Activated CD4-positive, alpha-beta T cell treated with anti-CD3 and anti-CD28 coated beads, Interleukin-2, Interleukin-4, amounts not matched to agents 100 ng/mL and 50 ng/mL, durations not matched to agents 16 hours and 8 hours (primary cell): ENCODE measurements around the gene ZSCAN22.
A peak's percentile ranks its signal among the peaks of the same experiment; 100 is the strongest.
"Not testable (repeated sequence)": the region's sequence is repeated elsewhere in the genome, so short reads cannot be mapped to it uniquely, and the experiment has no call there.

ENCODE experiments used
- DNase-seq: peaks from one replicate; pipeline ENCODE4 v3.0.0-alpha.2; 2020; ENCODE audit warnings: low spot score

Gene ZSCAN22

DNA sequence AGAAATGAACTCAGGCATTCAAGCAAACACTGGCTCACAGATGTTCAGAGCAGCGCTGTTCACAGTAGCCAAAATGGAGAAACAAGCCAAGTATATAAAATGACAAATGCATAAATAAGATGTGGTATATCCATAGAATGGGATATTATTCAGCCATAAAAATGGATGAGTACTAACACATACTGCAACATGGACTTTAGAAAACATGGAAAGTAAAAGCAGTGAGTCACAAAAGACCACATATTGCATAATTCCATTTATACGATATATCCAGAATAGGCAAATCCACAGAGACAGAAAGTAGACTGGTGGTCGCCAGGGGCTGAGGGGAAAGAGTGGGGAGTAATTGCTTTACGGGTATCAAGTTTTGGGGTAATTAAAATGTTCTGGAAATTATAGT lies 47.4 kb downstream of the ZSCAN22 start:
- DNase-seq = no peak

DNA sequence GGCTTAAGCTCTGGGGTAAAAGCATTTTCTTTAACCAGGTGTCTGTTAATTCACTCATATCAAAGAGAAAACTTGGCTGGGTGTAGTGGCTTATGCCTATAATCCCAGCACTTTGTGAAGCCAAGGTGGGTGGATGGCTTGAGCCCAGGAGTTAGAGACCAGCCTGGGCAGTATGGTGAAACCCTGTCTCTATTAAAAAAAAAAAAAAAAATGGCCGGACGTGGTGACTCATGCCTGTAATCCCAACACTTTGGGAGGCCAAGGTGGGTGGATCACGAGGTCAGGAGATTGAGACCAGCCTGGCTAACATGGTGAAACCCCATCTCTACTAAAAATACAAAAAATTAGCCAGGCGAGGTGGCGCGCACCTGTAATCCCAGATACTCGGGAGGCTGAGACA lies 49.9 kb downstream of the ZSCAN22 start:
- not testable (repeated sequence) for DNase-seq

- no peak for DNase-seq
These were observed 52.5 kb downstream of the ZSCAN22 start for GRCh38 chr19:58379246-58379645.

DNA sequence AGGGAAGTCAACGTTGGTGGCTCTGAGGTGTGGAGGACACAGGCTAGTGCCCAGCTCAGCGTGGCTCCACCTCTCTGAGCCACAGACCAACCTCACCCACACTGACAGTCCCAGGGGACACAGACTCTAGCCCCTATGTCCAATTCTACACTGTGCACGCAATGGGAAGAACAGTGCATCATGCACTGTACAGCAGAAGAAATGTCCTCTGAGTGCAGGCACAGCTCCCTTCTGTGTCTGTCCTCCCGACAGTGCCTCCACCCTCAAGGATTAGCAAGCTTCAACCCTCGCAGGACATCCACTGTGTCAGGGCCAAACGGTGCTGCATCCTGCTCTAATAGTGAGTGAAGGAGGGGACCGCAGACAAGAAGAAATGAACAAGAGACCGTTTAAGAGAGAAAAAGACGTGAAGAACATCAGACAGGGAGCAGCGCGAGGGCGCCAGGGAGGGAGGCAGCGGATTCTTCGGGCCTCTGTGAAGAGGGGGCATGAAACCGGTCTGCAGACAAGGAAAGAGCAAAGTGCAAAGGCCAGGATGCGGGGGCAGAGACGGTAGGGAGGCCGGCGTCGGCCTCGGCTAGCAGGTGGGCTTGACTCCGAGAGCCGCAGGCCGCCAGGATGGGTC lies 53.4 kb downstream of the ZSCAN22 start:
- no peak for DNase-seq

GRCh38 chr19:58380662-58381459 lies 54.1 kb downstream of the ZSCAN22 start, which contains the start of gene ZNF837:
Gene ZNF837, minus strand, starts transcription at chr19:58381030. Its CDS starts 11,698 bp downstream, at chr19:58369332.
- peak; percentile 100 for DNase-seq

DNA sequence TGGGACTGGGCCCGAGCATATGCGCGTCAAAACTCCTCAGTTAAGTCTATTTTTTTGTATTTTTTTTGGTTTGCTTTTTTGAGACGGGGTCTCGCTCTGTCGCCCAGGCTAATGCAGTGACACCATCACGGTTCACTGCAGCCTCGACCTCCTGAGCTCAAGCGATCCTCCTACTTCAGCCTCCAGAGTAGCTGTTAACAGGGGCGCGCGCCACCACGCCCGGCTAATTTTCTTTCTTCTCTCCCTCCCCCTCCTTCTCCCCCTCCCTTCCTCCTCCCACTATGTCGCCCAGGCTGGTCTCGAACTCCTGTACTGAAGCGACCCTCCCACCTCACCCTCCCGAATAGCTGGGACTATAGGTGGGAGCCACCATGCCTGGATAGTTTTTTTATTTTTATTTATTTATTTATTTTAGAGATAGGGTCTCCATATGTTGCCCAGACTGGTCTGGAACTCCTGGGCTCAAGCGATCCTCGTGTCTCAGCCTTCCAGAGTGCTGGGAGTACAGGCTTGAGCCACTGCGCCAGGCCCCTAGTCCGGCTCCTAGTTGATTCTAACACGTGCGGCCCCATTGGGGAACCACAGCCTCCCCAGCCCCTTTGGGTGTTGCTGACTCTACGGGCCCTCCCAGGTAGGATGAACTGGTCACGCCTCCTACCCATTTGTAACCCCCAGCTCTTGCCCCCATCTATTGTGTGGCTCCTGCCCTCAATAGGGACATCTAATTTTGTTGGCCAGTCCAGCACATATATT lies 54.8 kb downstream of the ZSCAN22 start:
- no peak for DNase-seq

DNA sequence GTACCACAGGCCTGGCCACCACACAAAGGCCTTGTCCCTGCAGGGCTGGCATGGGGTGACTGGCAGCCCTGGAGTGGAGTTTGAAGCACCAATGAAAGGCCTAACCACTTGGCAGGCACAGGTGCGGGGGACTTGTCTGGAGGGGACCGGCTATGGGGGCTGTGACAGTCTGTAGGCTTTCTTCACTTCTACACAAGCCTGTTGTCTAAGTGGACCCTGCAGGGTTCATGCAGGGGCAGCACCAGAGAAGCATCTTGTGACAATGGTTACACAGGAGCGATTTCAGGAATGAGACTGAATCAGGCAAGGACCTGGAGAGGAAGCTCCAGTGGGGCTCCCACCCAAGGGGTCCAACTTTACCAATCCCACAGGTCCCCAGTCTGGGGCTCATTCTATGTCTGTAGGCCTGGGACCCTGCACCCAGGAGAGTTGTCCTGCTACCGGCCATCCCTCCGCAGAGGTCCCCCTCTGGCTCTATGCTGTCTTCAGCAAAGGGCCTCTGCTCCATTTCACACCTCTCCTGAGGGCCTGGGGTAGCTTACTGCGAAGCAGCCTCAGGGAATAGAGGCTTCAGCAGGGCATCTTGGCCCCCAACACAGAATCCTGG lies 56.3 kb downstream of the ZSCAN22 start:
- no peak for DNase-seq

- DNase-seq = no peak
These were observed 58.6 kb downstream of the ZSCAN22 start for GRCh38 chr19:58385313-58385890.

- peak; percentile 39 for DNase-seq
These were observed 59.2 kb downstream of the ZSCAN22 start for GRCh38 chr19:58385891-58386575.

- peak; percentile 99 for DNase-seq
These were observed 60.0 kb downstream of the ZSCAN22 start, which contains the start of gene RPS5 for GRCh38 chr19:58386576-58387337. Gene RPS5, plus strand, starts transcription at chr19:58387269. Its CDS starts 869 bp downstream, at chr19:58388138.

DNA sequence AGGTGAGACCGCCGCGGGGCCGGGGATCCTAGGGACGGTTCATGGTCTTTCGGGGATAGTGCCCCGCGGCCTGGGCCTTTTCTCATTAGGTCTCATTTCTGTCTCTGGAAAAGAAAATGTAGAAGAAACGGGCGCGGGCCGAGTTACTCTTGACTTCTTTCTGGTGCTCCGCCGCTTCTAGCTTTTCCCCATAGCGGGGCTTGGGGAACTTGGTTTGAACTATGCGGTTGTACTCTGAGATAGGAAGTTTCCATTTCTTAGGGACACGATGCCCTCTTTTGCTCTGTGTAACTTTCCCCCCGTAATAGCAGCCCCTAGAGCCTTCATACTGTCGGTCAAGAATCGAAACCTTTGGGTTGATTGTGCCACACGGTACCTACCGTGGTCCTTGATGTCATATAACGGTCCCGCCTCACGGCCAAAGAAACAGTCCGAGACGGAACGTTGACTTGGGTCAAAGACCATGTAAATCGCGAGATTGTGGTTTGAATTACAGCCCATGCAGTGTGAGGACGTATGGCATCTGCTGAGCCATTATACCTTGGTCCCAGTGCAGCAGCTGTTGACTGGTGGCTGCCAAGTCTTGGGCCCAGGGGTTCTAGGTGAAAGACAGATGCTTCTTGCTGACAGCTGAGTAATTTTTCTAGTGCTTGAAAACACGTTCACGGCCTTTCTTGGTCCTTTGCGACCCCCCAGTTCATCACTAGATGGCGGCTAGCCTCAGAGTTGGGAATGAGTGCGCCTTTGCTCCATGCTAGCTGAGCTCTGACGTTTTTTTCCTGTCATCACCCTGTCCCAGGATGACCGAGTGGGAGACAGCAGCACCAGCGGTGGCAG lies 60.8 kb downstream of the ZSCAN22 start:
- no peak for DNase-seq

GRCh38 chr19:58388175-58388526 lies 61.4 kb downstream of the ZSCAN22 start:
- DNase-seq = no peak
